HG03039 (cell line): Measurements from ENCODE around the gene DSG3.

Experiments used
- ATAC-seq: cut with Tn5 transposase; IDR thresholded peaks from one replicate; pipeline ENCODE4 v1.9.1; 2021; ENCODE audit warnings: mild to moderate bottlenecking, moderate library complexity; ENCODE audit not compliant: unreplicated experiment

Gene DSG3

GRCh38 chr18:31429623-31430022, 17.9 kb upstream of the DSG3 start:
- ATAC-seq, result no peak

DNA sequence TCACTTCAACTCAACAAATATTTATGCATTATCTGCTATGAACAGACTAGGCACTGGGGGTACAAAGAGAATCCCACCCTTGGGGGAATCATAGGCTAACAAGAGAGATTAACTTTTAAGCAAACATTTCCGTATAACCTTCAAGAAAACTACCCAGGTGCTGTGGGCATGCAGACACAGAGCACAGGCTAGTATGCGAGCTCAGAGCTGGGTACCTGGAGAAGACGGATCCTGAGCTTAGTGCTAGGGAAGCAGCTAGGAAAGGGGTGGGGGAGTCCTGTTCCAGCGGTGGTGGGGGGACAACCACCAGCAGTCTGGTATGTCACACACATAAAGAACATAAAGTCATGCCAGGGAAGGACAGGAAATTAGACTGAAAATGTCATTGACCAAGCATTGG, 17.5 kb upstream of the DSG3 start:
- no peak for ATAC-seq

- no peak for ATAC-seq
Observed at GRCh38 chr18:31430554-31430953, 17.0 kb upstream of the DSG3 start.

DNA sequence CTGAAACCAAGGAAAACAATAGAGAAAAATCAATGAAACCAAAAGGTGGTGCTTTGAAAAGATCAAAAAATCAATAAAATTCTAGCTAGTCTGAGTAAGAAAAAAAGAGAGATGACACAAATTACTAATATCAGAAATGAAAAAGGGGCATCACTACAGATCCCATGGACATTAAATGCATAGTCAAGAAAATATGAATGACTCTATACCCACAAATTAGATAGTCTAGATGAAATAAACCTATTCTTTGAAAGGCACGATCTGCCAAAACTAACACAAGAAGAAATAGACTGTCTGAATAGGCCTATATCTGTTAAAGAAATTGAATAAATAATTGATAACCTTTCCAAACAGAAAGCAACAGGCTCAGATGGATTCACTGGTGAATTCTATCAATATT, 15.2 kb upstream of the DSG3 start:
- ATAC-seq, result no peak

DNA sequence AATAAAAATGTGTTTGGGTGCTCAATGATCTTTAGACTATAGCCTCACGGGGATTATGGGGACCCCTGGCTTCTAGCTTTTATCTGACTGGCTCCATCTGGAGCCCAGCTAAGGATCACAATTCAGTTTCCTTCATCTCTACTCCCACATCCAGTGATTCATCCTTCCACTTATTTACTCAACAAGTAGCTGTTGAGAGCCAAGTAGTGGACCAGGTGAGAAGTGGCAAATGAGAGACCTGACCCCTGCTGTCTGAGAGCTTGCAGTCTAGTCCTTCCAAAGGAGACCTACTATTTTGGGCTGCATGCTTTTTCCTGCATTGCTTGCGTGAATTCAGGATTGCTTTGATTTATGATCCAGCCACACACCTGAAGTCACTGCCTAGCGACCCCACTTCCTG, 10.7 kb upstream of the DSG3 start:
- ATAC-seq, result no peak

- ATAC-seq, result peak; percentile 92
Observed at GRCh38 chr18:31438402-31438801, 9.1 kb upstream of the DSG3 start.

GRCh38 chr18:31439807-31440325, 7.7 kb upstream of the DSG3 start:
- no peak for ATAC-seq

- ATAC-seq, result no peak
Observed at GRCh38 chr18:31440787-31441186, 6.8 kb upstream of the DSG3 start.

DNA sequence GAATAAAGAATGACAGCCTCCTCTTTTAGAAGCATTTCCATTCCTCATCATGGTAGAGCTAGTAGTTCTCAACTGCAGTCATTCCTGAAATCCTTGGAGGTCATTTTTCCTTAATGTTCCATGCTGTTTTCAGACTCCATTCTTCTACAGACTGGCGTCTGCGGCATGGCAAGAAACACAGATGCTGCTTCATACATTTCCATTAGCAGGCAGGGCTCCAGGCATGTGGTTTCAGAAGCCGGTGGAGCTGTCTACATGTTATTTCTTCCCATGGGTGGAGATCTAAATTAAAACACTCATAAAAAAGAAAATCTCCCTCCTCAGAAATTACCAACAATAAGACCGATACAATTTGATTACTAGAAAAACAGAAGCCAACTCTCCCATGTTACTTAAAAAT, 6.0 kb upstream of the DSG3 start:
- ATAC-seq, result no peak

GRCh38 chr18:31444142-31444541, 3.4 kb upstream of the DSG3 start:
- no peak for ATAC-seq

DNA sequence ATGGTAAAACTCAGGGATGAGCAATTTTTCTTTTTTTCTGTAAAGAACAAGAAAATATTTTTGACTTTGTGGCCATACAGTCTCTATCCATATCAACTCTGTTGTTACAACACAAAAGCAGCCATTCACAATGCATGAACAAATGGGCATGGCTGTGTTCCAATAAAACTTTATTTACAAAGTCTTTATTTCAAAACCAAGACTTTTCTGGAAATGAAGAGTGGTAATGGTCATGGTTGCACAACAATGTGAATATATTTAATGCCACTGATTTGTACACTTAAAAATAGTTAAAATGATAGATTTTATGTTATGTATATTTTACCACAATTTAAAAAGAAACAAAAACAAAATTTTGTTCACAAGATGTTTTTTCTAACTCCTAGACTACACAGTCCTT, 1.6 kb upstream of the DSG3 start:
- ATAC-seq, result no peak

- ATAC-seq, result no peak
Observed at GRCh38 chr18:31446854-31447253, 687 bp upstream of the DSG3 start.

GRCh38 chr18:31450409-31450808, 2.9 kb downstream of the DSG3 start:
- ATAC-seq, result no peak

- no peak for ATAC-seq
Observed at GRCh38 chr18:31451625-31452024, 4.1 kb downstream of the DSG3 start.

GRCh38 chr18:31454066-31454708, 6.6 kb downstream of the DSG3 start:
- ATAC-seq, result no peak

- no peak for ATAC-seq
Observed at GRCh38 chr18:31469629-31470028, 22.1 kb downstream of the DSG3 start.

- no peak for ATAC-seq
Observed at GRCh38 chr18:31478688-31479087, 31.1 kb downstream of the DSG3 start.

DNA sequence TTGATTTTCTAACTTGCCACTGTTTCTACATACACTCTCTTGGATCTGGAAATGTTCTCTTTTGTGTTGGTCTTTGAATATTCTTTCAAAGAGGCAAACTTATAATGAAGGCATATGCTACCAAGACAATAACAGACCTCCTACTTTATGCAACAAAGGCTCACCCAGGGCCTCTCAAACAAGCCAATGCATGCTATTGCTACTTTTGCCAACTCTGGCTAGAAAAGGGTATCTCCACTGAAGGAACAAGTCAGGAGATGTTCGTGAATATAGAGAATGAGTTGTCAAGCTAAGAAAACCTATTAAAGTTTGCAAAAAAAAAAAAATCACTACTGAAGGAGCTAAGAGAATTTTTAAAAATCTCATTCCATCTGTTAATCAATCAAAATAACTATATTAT, 34.5 kb downstream of the DSG3 start:
- ATAC-seq, result no peak

- no peak for ATAC-seq
Observed at GRCh38 chr18:31483396-31483795, 35.9 kb downstream of the DSG3 start.

GRCh38 chr18:31484461-31484860, 36.9 kb downstream of the DSG3 start:
- ATAC-seq, result no peak

DNA sequence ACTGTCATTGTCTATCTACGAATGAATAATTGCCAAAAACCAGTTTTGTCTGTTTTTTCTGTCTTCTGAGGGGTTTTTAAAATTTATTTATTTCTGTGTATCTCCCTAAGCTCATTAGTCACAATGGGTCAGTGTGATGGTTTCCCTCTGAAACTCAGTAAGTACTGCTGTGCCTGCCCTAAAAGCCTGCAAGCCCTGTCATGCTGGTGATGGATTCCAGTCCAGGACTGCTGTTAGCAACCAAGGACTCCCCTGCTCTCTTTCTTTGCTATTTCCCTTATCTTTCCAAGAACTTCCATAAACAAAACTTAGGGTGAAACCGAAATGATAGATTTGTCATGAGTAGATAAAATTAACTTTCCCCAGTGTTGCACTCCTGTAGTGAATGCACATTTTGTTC, 38.6 kb downstream of the DSG3 start:
- no peak for ATAC-seq

DNA sequence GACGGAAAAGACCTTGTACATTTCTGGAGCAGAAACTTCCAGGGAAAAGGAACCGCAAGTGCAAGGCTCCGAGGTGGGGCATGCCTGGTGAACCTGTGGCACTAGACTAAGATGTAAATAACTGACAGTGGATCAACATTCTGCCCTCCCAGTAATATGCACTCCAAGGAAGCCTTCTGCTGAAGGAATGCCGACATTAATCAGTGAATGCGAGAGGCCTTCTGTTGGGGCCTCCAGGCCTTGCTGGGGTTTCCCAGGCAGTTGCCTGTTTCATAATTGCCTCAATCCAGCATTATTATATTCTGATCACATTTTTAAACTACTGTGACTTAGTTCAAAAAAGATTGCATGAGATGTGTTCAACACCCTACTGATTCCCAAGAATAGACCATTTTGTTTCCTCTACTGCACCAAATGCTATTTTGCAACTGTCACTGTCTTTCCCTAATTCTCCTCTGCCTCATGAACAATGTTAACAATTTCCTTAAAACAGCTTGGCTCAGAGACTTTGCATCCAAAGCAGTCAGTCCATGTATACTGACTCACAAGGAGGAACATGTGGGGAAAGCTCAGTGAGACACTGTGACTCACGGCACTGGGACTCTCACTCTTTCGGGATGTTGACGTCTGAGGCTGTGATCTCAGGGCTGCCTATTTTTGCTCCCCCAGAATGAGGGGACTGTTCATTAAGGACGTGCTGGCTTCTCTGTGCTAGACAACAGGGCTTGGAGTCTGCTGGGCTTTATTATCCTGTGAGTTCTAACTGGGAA, 39.9 kb downstream of the DSG3 start:
- ATAC-seq, result no peak
